GM13976 (cell line): ENCODE data around the gene CUL7.

Source experiments
- DNase-seq: peaks from one replicate; pipeline ENCODE4 v3.0.0; 2012; ENCODE audit warnings: low spot score
- CTCF ChIP-seq: IDR thresholded peaks from 2 replicates; pipeline ENCODE4 v1.5.1; 2012; ENCODE audit warnings: borderline replicate concordance, mild to moderate bottlenecking; ENCODE audit not compliant: insufficient read depth; ENCODE audit errors: extremely low read depth, missing control alignments, control extremely low read depth
- in situ Hi-C: fragments of 300-500 bp; cut with MboI; formaldehyde crosslinking; loops from one replicate; pipeline ENCODE4 v1.12.0; 2022; ENCODE audit warnings: low sequenced_read_pairs, mixed read lengths, inconsistent platforms; ENCODE audit not compliant: unreplicated experiment

Gene CUL7

GRCh38 chr6:43093436-43094289 lies 40.0 kb upstream of the CUL7 start:
- TF ChIP-seq CTCF, result no peak
- in situ Hi-C loops, result no loop called here
- DNase-seq, result no peak

GRCh38 chr6:43092635-43093034 lies 39.0 kb upstream of the CUL7 start:
- no peak for TF ChIP-seq CTCF
- in situ Hi-C loops, result no loop called here
- DNase-seq, result no peak

GRCh38 chr6:43091436-43091991 lies 37.9 kb upstream of the CUL7 start:
- TF ChIP-seq CTCF, result no peak
- in situ Hi-C loops, result no loop called here
- DNase-seq, result no peak

- TF ChIP-seq CTCF, result no peak
- no peak for DNase-seq
- in situ Hi-C loops, result no loop called here
Measured at GRCh38 chr6:43091020-43091419, 37.4 kb upstream of the CUL7 start.

GRCh38 chr6:43090559-43090956 lies 36.9 kb upstream of the CUL7 start:
- in situ Hi-C loops, result no loop called here
- DNase-seq, result no peak
- no peak for TF ChIP-seq CTCF

GRCh38 chr6:43089874-43090558 lies 36.4 kb upstream of the CUL7 start:
- DNase-seq, result no peak
- no peak for TF ChIP-seq CTCF
- in situ Hi-C loops, result no loop called here
